ENCODE data around the gene PLOD3.

The PLOD3 gene

GRCh38 chr7:101235522-101235921 lies 18.1 kb upstream of the PLOD3 start:
- Histone ChIP-seq H3K4me1 (ENCODE audit: control insufficient read depth, insufficient read depth, low read depth, low read length) (peaks cover 39% of the 10 kb centered on the region), H3K4me3 (ENCODE audit: insufficient read depth in 1 of 2, low read depth in 1 of 2, low read length in 2 of 2) (no peak overlapping the region), H3K14ac (ENCODE audit: low read length in 2 of 2) (no peak overlapping the region), H3K27me3 (ENCODE audit: control insufficient read depth in 1 of 2, insufficient read depth in 1 of 2, low read length in 2 of 2) (no peaks in the 10 kb centered on the region), H3K4me2 (ENCODE audit: low read length, poor library complexity, severe bottlenecking) (no peak overlapping the region), H2AK5ac (ENCODE audit: low read length, severe bottlenecking) (no peak overlapping the region), H3K4ac (ENCODE audit: low read depth in 1 of 2, low read length in 2 of 2) (no peak overlapping the region), H4K91ac (ENCODE audit: low read length) (no peak overlapping the region), H2BK5ac (ENCODE audit: low read depth, low read length, poor library complexity, severe bottlenecking) (no peak overlapping the region), H3K9ac (ENCODE audit: low read length) (no peak overlapping the region), H2AFZ (ENCODE audit: low read depth, low read length) (no peak overlapping the region), H3K9me3 (ENCODE audit: control insufficient read depth, low read length) (no peaks in the 10 kb centered on the region), H3K18ac (ENCODE audit: low read depth in 1 of 2, low read length in 2 of 2) (no peak overlapping the region), H2BK12ac (ENCODE audit: low read length in 2 of 2) (no peak overlapping the region), H2BK15ac (ENCODE audit: low read depth, poor library complexity, severe bottlenecking) (no peak overlapping the region), H4K8ac (ENCODE audit: low read length) (no peak overlapping the region), H3K36me3 (ENCODE audit: control insufficient read depth in 1 of 2, insufficient read depth in 2 of 2, low read depth in 1 of 2, low read length in 2 of 2) (peaks cover 36 to 66% of the 10 kb centered on the region in 2 experiments), H3K27ac (ENCODE audit: low read length, poor library complexity, severe bottlenecking) (no peak overlapping the region), H2BK120ac (ENCODE audit: low read depth, low read length) (no peak overlapping the region), H3K79me1 (replicated peaks; ENCODE audit: low read length, poor library complexity, severe bottlenecking) (peaks cover 17% of the 10 kb centered on the region), H3K23ac (ENCODE audit: low read length in 2 of 2) (no peak overlapping the region)
- no peak for DNase-seq
- 86% methylated on average over 6 of the region's 9 CpGs for WGBS

DNA sequence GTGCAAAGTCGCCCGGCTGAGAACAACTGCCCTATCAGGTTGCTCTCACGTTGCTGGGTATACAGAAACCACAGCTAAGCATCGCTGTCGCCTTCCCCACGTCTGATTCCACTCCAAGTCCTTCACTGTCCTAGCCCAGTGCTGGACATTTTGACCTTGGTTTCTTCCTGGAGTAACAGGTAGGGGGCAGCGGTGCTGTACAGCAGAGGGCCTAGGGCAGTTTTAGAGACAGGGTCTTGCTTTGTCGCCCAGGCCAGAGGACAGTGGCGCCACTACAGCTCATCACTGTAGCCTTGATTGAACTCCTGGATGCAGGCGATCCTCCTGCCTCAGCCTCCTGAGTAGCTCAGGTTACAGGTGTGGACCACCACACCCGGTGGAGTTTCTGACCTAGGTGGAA lies 17.7 kb upstream of the PLOD3 start:
- WGBS: 70% methylated on average over 11 of the region's 11 CpGs
- H3K4me1 ChIP-seq (ENCODE audit: control insufficient read depth, insufficient read depth, low read depth, low read length): peaks cover 39% of the 10 kb centered on the region

GRCh38 chr7:101234636-101235035 lies 17.3 kb upstream of the PLOD3 start:
- no peak overlapping the region for H4K8ac ChIP-seq (ENCODE audit: low read length)
- H3K4ac ChIP-seq (ENCODE audit: low read depth in 1 of 2, low read length in 2 of 2): no peak overlapping the region
- no peak overlapping the region for H2AK5ac ChIP-seq (ENCODE audit: low read length, severe bottlenecking)
- peaks cover 11% of the 10 kb centered on the region for H3K79me1 ChIP-seq (replicated peaks; ENCODE audit: low read length, poor library complexity, severe bottlenecking)
- 92% methylated on average over 5 of the region's 5 CpGs for WGBS
- H4K91ac ChIP-seq (ENCODE audit: low read length): no peak overlapping the region
- H3K36me3 ChIP-seq (ENCODE audit: control insufficient read depth in 1 of 2, insufficient read depth in 2 of 2, low read depth in 1 of 2, low read length in 2 of 2): peaks cover 27 to 61% of the 10 kb centered on the region in 2 experiments
- H3K27me3 ChIP-seq (ENCODE audit: control insufficient read depth in 1 of 2, insufficient read depth in 1 of 2, low read length in 2 of 2): no peaks in the 10 kb centered on the region
- DNase-seq: no peak
- no peaks in the 10 kb centered on the region for H3K9me3 ChIP-seq (ENCODE audit: control insufficient read depth, low read length)
- H3K27ac ChIP-seq (ENCODE audit: low read length, poor library complexity, severe bottlenecking): no peak overlapping the region
- H3K4me3 ChIP-seq (ENCODE audit: insufficient read depth in 1 of 2, low read depth in 1 of 2, low read length in 2 of 2): no peak overlapping the region
- no peak overlapping the region for H3K14ac ChIP-seq (ENCODE audit: low read length in 2 of 2)
- H3K9ac ChIP-seq (ENCODE audit: low read length): no peak overlapping the region
- H2BK5ac ChIP-seq (ENCODE audit: low read depth, low read length, poor library complexity, severe bottlenecking): no peak overlapping the region
- H3K4me2 ChIP-seq (ENCODE audit: low read length, poor library complexity, severe bottlenecking): no peak overlapping the region
- no peak overlapping the region for H3K18ac ChIP-seq (ENCODE audit: low read depth in 1 of 2, low read length in 2 of 2)
- no peak overlapping the region for H2BK12ac ChIP-seq (ENCODE audit: low read length in 2 of 2)
- H2BK120ac ChIP-seq (ENCODE audit: low read depth, low read length): no peak overlapping the region
- H3K23ac ChIP-seq (ENCODE audit: low read length in 2 of 2): no peak overlapping the region
- H2AFZ ChIP-seq (ENCODE audit: low read depth, low read length): no peak overlapping the region
- H3K4me1 ChIP-seq (ENCODE audit: control insufficient read depth, insufficient read depth, low read depth, low read length): peaks cover 37% of the 10 kb centered on the region
- no peak overlapping the region for H2BK15ac ChIP-seq (ENCODE audit: low read depth, poor library complexity, severe bottlenecking)

More for the DNA sequence above, 17.7 kb upstream of the PLOD3 start:
- no peak overlapping the region for H2BK5ac ChIP-seq (ENCODE audit: low read depth, low read length, poor library complexity, severe bottlenecking)
- no peak overlapping the region for H4K8ac ChIP-seq (ENCODE audit: low read length)
- H2BK120ac ChIP-seq (ENCODE audit: low read depth, low read length): no peak overlapping the region
- H2BK15ac ChIP-seq (ENCODE audit: low read depth, poor library complexity, severe bottlenecking): no peak overlapping the region
- H3K14ac ChIP-seq (ENCODE audit: low read length in 2 of 2): no peak overlapping the region
- peaks cover 13% of the 10 kb centered on the region for H3K79me1 ChIP-seq (replicated peaks; ENCODE audit: low read length, poor library complexity, severe bottlenecking)
- H2BK12ac ChIP-seq (ENCODE audit: low read length in 2 of 2): no peak overlapping the region
- H3K4ac ChIP-seq (ENCODE audit: low read depth in 1 of 2, low read length in 2 of 2): no peak overlapping the region
- H3K27ac ChIP-seq (ENCODE audit: low read length, poor library complexity, severe bottlenecking): no peak overlapping the region
- no peak overlapping the region for H3K18ac ChIP-seq (ENCODE audit: low read depth in 1 of 2, low read length in 2 of 2)
- H3K36me3 ChIP-seq (ENCODE audit: control insufficient read depth in 1 of 2, insufficient read depth in 2 of 2, low read depth in 1 of 2, low read length in 2 of 2): peaks cover 31 to 62% of the 10 kb centered on the region in 2 experiments
- no peak overlapping the region for H4K91ac ChIP-seq (ENCODE audit: low read length)
- H3K9me3 ChIP-seq (ENCODE audit: control insufficient read depth, low read length): no peaks in the 10 kb centered on the region
- DNase-seq: no peak
- H2AFZ ChIP-seq (ENCODE audit: low read depth, low read length): no peak overlapping the region
- H3K4me2 ChIP-seq (ENCODE audit: low read length, poor library complexity, severe bottlenecking): no peak overlapping the region
- no peak overlapping the region for H3K4me3 ChIP-seq (ENCODE audit: insufficient read depth in 1 of 2, low read depth in 1 of 2, low read length in 2 of 2)
- no peak overlapping the region for H3K23ac ChIP-seq (ENCODE audit: low read length in 2 of 2)
- H3K27me3 ChIP-seq (ENCODE audit: control insufficient read depth in 1 of 2, insufficient read depth in 1 of 2, low read length in 2 of 2): no peaks in the 10 kb centered on the region
- no peak overlapping the region for H3K9ac ChIP-seq (ENCODE audit: low read length)
- H2AK5ac ChIP-seq (ENCODE audit: low read length, severe bottlenecking): no peak overlapping the region

DNA sequence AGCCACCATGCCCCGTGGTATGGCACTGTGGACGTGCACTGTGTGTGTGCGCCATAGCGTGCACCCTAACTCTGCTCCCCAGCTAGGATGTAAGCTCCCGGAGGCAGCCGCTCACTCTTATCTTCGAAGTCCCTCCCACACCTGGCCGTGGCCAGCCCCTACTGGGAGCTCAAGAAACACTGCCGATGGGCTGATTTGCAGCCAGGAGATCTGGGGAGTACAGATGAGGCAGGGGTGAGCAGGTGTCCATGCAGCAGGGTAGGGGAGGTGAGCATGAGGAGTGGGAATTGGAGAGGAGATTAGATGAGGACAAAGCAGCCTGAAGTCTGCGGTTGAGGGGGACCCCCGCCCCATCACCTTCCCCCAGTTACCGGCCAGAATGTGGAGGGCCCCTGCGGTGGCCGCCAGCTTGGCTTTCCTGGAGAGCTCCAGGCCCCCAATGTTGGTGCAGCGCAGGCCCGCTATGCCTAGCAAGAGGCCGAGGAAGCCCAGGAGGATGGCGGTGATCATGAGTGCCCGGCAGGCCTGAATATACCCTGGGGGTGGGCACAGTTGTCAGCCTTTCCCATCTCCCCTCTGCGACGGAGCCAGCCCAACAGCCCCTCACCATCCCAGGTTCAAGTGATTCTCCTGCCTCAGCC lies 16.6 kb upstream of the PLOD3 start:
- no peak overlapping the region for H3K4me2 ChIP-seq (ENCODE audit: low read length, poor library complexity, severe bottlenecking)
- H2AFZ ChIP-seq (ENCODE audit: low read depth, low read length): no peak overlapping the region
- H2BK5ac ChIP-seq (ENCODE audit: low read depth, low read length, poor library complexity, severe bottlenecking): no peak overlapping the region
- WGBS: 87% methylated on average over 21 of the region's 21 CpGs
- H3K14ac ChIP-seq (ENCODE audit: low read length in 2 of 2): no peak overlapping the region
- H3K23ac ChIP-seq (ENCODE audit: low read length in 2 of 2): no peak overlapping the region
- peaks cover 31% of the 10 kb centered on the region for H3K4me1 ChIP-seq (ENCODE audit: control insufficient read depth, insufficient read depth, low read depth, low read length)
- peaks cover 28 to 57% of the 10 kb centered on the region in 2 experiments for H3K36me3 ChIP-seq (ENCODE audit: control insufficient read depth in 1 of 2, insufficient read depth in 2 of 2, low read depth in 1 of 2, low read length in 2 of 2)
- DNase-seq: no peak
- H3K4me3 ChIP-seq (ENCODE audit: insufficient read depth in 1 of 2, low read depth in 1 of 2, low read length in 2 of 2): no peak overlapping the region
- H2BK12ac ChIP-seq (ENCODE audit: low read length in 2 of 2): no peak overlapping the region
- H3K27me3 ChIP-seq (ENCODE audit: control insufficient read depth in 1 of 2, insufficient read depth in 1 of 2, low read length in 2 of 2): no peaks in the 10 kb centered on the region
- H3K9ac ChIP-seq (ENCODE audit: low read length): no peak overlapping the region
- no peak overlapping the region for H4K91ac ChIP-seq (ENCODE audit: low read length)
- no peak overlapping the region for H2AK5ac ChIP-seq (ENCODE audit: low read length, severe bottlenecking)
- no peak overlapping the region for H2BK120ac ChIP-seq (ENCODE audit: low read depth, low read length)
- no peaks in the 10 kb centered on the region for H3K9me3 ChIP-seq (ENCODE audit: control insufficient read depth, low read length)
- H3K27ac ChIP-seq (ENCODE audit: low read length, poor library complexity, severe bottlenecking): no peak overlapping the region
- H3K79me1 ChIP-seq (replicated peaks; ENCODE audit: low read length, poor library complexity, severe bottlenecking): peaks cover 10% of the 10 kb centered on the region
- no peak overlapping the region for H3K4ac ChIP-seq (ENCODE audit: low read depth in 1 of 2, low read length in 2 of 2)
- no peak overlapping the region for H2BK15ac ChIP-seq (ENCODE audit: low read depth, poor library complexity, severe bottlenecking)
- H3K18ac ChIP-seq (ENCODE audit: low read depth in 1 of 2, low read length in 2 of 2): no peak overlapping the region
- H4K8ac ChIP-seq (ENCODE audit: low read length): no peak overlapping the region

Measured in mesenchymal stem cell (in vitro differentiated cells and primary cell).